ENCODE measurements around the gene NUTM2G.
"Not testable (repeated sequence)": the region's sequence is repeated elsewhere in the genome, so short reads cannot be mapped to it uniquely, and the experiment has no call there.

The NUTM2G gene

GRCh38 chr9:96888591-96888990 lies 40.1 kb upstream of the NUTM2G start:
- ChIA-PET CTCF (interaction anchor here (0.7 to 2.4 kb wide), 2 partner anchors 9 to 13 kb away, joined by 5 to 7 read pairs; no protein-coding TSS in a partner anchor), POLR2A (no interaction called here)
- H3K9me3 ChIP-seq (ENCODE audit: control insufficient read depth, insufficient read depth, low read depth, low read length) = no peaks in the 10 kb centered on the region
- no peaks in the 10 kb centered on the region for H3K4me1 ChIP-seq (ENCODE audit: control insufficient read depth, insufficient read depth, low read length)
- TF ChIP-seq ZNF664 (tag by site-specific recombination; IDR thresholded peaks at IDR 0.05) = no peak
- peaks cover 0 to 9% of the 10 kb centered on the region in 2 experiments; a peak in 1 of 3 replicates for H3K36me3 ChIP-seq (ENCODE audit: control insufficient read depth in 2 of 2, insufficient read depth in 1 of 2, low read length in 2 of 2)
- H3K27ac ChIP-seq (ENCODE audit: extremely low read depth, low read depth, low read length) = no peak overlapping the region
- no peak overlapping the region for H3K4me3 ChIP-seq (ENCODE audit: low read depth, low read length)

GRCh38 chr9:96892131-96892530 lies 36.5 kb upstream of the NUTM2G start:
- Histone ChIP-seq H3K4me1 (ENCODE audit: control insufficient read depth, insufficient read depth, low read length) (no peaks in the 10 kb centered on the region), H3K9me3 (ENCODE audit: control insufficient read depth, insufficient read depth, low read depth, low read length) (no peaks in the 10 kb centered on the region), H3K27ac (ENCODE audit: extremely low read depth, low read depth, low read length) (no peak overlapping the region), H3K4me3 (ENCODE audit: low read depth, low read length) (no peak overlapping the region), H3K36me3 (ENCODE audit: control insufficient read depth in 2 of 2, insufficient read depth in 1 of 2, low read length in 2 of 2) (peaks cover 0 to 32% of the 10 kb centered on the region in 2 experiments; a peak in 1 of 3 replicates)
- ChIA-PET CTCF (no interaction called here), POLR2A (no interaction called here)
- TF ChIP-seq ZNF155 (tag by site-specific recombination; IDR thresholded peaks at IDR 0.05) (no peak), ZNF624 (tag by site-specific recombination; IDR thresholded peaks at IDR 0.05) (no peak), ZNF133 (tag by site-specific recombination; IDR thresholded peaks at IDR 0.05) (no peak), ZNF701 (tag by site-specific recombination; IDR thresholded peaks at IDR 0.05) (no peak), SP3 (tag by site-specific recombination; IDR thresholded peaks at IDR 0.05) (no peak), ZNF555 (tag by site-specific recombination; conservative IDR thresholded peaks at IDR 0.05) (no peak), PRDM1 (tag by site-specific recombination; IDR thresholded peaks at IDR 0.05) (no peak), ZNF24 (tag by site-specific recombination; IDR thresholded peaks at IDR 0.05) (no peak), YY1 (tag by site-specific recombination; IDR thresholded peaks at IDR 0.05) (no peak), ZFP69B (tag by site-specific recombination; IDR thresholded peaks at IDR 0.05) (no peak), IKZF3 (tag by site-specific recombination; IDR thresholded peaks at IDR 0.05) (no peak), ZNF777 (tag by site-specific recombination; IDR thresholded peaks at IDR 0.05; ENCODE audit: borderline replicate concordance) (no peak)
- TF ChIP-seq, protein P1, sequence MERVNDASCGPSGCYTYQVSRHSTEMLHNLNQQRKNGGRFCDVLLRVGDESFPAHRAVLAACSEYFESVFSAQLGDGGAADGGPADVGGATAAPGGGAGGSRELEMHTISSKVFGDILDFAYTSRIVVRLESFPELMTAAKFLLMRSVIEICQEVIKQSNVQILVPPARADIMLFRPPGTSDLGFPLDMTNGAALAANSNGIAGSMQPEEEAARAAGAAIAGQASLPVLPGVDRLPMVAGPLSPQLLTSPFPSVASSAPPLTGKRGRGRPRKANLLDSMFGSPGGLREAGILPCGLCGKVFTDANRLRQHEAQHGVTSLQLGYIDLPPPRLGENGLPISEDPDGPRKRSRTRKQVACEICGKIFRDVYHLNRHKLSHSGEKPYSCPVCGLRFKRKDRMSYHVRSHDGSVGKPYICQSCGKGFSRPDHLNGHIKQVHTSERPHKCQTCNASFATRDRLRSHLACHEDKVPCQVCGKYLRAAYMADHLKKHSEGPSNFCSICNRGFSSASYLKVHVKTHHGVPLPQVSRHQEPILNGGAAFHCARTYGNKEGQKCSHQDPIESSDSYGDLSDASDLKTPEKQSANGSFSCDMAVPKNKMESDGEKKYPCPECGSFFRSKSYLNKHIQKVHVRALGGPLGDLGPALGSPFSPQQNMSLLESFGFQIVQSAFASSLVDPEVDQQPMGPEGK (tag by site-specific recombination; IDR thresholded peaks at IDR 0.05) = no peak
- TF ChIP-seq, protein P2, sequence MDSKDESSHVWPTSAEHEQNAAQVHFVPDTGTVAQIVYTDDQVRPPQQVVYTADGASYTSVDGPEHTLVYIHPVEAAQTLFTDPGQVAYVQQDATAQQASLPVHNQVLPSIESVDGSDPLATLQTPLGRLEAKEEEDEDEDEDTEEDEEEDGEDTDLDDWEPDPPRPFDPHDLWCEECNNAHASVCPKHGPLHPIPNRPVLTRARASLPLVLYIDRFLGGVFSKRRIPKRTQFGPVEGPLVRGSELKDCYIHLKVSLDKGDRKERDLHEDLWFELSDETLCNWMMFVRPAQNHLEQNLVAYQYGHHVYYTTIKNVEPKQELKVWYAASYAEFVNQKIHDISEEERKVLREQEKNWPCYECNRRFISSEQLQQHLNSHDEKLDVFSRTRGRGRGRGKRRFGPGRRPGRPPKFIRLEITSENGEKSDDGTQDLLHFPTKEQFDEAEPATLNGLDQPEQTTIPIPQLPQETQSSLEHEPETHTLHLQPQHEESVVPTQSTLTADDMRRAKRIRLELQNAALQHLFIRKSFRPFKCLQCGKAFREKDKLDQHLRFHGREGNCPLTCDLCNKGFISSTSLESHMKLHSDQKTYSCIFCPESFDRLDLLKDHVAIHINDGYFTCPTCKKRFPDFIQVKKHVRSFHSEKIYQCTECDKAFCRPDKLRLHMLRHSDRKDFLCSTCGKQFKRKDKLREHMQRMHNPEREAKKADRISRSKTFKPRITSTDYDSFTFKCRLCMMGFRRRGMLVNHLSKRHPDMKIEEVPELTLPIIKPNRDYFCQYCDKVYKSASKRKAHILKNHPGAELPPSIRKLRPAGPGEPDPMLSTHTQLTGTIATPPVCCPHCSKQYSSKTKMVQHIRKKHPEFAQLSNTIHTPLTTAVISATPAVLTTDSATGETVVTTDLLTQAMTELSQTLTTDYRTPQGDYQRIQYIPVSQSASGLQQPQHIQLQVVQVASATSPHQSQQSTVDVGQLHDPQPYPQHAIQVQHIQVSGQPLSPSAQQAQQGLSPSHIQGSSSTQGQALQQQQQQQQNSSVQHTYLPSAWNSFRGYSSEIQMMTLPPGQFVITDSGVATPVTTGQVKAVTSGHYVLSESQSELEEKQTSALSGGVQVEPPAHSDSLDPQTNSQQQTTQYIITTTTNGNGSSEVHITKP (tag by site-specific recombination; IDR thresholded peaks at IDR 0.05) = no peak

GRCh38 chr9:96900010-96900409 lies 28.6 kb upstream of the NUTM2G start:
- H3K4me3 ChIP-seq (ENCODE audit: low read depth, low read length); H3K4me1 ChIP-seq (ENCODE audit: control insufficient read depth, insufficient read depth, low read length); H3K27ac ChIP-seq (ENCODE audit: extremely low read depth, low read depth, low read length); POLR2A ChIA-PET; H3K9me3 ChIP-seq (ENCODE audit: control insufficient read depth, insufficient read depth, low read depth, low read length); CTCF ChIA-PET: not testable (repeated sequence)
- peaks cover 0 to 22% of the 10 kb centered on the region in 2 experiments; a peak in 1 of 3 replicates for H3K36me3 ChIP-seq (ENCODE audit: control insufficient read depth in 2 of 2, insufficient read depth in 1 of 2, low read length in 2 of 2)

DNA sequence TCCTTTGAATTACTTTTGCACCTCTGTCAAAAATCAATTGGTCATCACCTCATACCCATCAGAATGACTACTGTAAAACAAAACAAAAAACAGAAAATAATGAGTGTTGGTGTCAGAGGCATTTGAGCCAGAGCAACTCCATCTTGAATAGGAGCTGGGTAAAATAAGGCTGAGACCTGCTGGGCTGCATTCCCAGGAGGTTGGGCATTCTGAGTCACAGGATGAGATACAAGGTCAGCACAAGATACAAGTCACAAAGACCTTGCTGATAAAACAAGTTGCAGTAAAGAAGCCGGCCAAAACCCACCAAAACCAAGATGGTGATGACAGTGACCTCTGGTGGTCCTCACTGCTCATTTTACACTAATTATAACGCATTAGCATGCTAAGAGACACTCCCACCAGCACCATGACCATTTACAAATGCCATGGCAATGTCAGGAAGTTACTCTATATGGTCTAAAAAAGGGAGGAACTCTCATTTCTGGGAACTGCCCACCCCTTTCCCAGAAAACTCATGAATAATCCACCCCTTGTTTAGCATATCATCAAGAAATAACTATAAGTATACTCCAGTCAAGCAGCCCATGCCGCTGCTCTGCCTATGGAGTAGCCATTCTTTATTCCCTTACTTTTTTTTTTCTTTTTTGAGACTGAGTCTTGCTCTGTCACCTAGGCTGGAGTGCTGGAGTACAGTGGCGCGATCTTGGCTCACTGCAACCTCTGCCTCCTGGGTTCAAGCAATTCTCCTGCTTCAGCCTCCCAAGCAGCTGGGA lies 23.5 kb upstream of the NUTM2G start:
- H3K36me3 ChIP-seq (ENCODE audit: control insufficient read depth in 2 of 2, insufficient read depth in 1 of 2, low read length in 2 of 2); H3K9me3 ChIP-seq (ENCODE audit: control insufficient read depth, insufficient read depth, low read depth, low read length); H3K27ac ChIP-seq (ENCODE audit: extremely low read depth, low read depth, low read length); H3K4me1 ChIP-seq (ENCODE audit: control insufficient read depth, insufficient read depth, low read length); POLR2A ChIA-PET; H3K4me3 ChIP-seq (ENCODE audit: low read depth, low read length); CTCF ChIA-PET: not testable (repeated sequence)

- H3K36me3 ChIP-seq (ENCODE audit: control insufficient read depth in 2 of 2, insufficient read depth in 1 of 2, low read length in 2 of 2); H3K4me1 ChIP-seq (ENCODE audit: control insufficient read depth, insufficient read depth, low read length); POLR2A ChIA-PET; H3K27ac ChIP-seq (ENCODE audit: extremely low read depth, low read depth, low read length); H3K9me3 ChIP-seq (ENCODE audit: control insufficient read depth, insufficient read depth, low read depth, low read length); CTCF ChIA-PET; H3K4me3 ChIP-seq (ENCODE audit: low read depth, low read length): not testable (repeated sequence)
These were observed 20.2 kb upstream of the NUTM2G start for GRCh38 chr9:96908479-96908878.

GRCh38 chr9:96915539-96915938 lies 13.1 kb upstream of the NUTM2G start:
- POLR2A ChIA-PET; H3K4me1 ChIP-seq (ENCODE audit: control insufficient read depth, insufficient read depth, low read length); CTCF ChIA-PET; H3K36me3 ChIP-seq (ENCODE audit: control insufficient read depth in 2 of 2, insufficient read depth in 1 of 2, low read length in 2 of 2); H3K4me3 ChIP-seq (ENCODE audit: low read depth, low read length); H3K27ac ChIP-seq (ENCODE audit: extremely low read depth, low read depth, low read length); H3K9me3 ChIP-seq (ENCODE audit: control insufficient read depth, insufficient read depth, low read depth, low read length): not testable (repeated sequence)

Measured in HEK293 (cell line).